GM19351 (cell line): ENCODE results near the gene SPTBN5.

Experiments used
- ATAC-seq: cut with Tn5 transposase; IDR thresholded peaks from one replicate; pipeline ENCODE4 v1.9.1; 2021; ENCODE audit warnings: mild to moderate bottlenecking, moderate library complexity; ENCODE audit not compliant: unreplicated experiment

SPTBN5 gene

DNA sequence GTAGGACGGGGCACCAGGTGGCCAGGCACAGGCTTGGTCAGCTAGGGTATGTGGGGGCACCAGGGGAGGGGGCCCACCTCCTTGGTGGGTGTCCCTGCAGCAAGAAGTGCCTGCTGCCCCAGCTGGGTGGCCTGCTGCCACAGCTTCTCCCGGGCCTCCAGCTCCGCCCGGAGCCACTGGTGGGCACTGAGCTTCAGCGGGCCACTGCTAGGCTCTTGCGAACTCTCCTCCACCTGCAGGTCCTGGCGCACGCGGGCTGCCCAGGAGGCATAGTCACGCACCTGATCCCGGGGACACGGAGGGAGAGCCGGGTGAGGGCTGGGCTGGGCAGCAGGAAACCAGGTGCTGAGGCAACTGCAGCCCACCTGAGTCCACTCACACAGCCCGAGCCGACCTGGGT is 25.5 kb downstream of the SPTBN5 start:
- no peak for ATAC-seq

DNA sequence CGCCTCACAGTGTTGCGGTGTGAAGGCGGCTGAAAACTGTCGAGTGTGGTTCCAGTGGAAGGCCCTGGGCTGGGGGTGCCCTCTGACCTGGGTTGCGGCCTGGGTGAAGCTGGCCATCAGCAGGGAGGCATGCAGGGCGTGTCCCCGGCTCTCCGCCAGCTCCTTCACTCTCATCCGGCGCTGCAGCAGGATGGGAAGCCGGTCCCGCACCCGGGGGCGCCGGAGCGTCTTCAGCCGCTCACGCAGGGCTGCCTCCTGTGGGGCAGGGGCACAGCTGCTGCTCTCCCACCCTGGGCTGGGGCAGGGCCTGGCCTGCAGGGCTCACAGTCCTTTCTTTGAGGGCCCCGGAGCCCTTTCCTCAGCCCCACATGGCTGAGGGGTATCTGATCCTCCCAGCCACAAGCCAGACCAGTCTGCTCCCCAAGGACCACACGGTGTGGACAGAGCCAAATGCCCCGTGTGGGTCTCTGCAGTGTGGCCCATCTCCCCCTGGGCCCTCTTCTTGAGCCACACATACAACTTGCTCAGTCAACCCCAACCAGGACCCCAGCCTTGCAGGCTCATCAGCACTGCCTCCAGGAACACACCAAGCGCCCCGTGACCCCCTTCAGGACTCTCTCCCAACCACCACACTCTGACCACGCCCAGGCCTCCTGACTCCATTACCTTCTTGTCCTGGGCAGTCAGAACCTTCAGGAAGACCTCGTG is 26.8 kb downstream of the SPTBN5 start:
- no peak for ATAC-seq

DNA sequence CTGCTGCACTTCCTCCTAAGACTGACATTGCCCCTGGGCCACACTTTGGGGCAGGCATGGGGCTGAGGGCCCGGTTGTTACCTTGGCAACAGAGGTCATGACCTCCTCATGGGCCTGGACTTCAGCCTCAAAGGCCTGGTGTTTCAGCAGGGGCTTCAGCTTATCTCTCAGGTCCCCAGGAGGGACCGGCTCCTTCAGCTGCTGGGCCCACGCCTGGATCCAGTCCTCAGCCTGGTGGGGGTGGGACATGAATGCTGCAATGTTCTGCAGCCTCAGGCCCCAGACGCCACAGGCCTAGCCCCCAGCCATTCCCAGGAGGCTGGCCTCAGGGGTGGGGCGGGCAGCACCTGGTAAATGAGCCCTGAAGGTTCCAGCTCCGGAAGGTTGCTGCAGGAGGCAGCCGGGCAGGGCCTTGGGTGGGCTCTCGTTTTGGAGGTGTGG is 27.6 kb downstream of the SPTBN5 start:
- no peak for ATAC-seq

DNA sequence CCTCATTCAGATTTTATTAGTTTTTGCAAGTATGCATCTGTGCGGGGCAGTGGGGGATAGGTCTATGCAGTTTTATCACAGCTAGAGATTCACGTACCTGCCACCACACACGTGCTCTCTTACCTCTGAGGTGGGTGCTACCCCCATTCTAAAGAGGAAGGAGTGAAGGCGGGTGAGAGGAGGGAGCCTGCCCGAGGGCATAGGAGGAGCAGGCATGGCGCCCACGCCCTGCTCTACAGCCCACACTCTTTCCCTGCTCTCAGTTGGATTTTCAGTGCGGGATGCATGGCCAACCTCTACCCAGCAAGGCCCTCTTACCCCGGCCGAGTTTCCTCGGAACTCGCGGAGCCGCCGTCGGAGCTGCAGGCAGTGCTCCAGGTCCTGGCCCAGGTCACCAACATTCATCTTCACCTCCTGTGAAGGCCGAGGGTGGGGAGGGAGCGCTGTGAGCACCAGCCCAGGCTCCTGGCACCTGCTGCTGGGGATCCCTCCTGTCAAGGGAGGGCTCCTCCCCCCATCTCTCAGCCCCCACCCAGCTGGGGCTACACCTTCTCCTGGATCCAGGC is 28.3 kb downstream of the SPTBN5 start:
- ATAC-seq = no peak

DNA sequence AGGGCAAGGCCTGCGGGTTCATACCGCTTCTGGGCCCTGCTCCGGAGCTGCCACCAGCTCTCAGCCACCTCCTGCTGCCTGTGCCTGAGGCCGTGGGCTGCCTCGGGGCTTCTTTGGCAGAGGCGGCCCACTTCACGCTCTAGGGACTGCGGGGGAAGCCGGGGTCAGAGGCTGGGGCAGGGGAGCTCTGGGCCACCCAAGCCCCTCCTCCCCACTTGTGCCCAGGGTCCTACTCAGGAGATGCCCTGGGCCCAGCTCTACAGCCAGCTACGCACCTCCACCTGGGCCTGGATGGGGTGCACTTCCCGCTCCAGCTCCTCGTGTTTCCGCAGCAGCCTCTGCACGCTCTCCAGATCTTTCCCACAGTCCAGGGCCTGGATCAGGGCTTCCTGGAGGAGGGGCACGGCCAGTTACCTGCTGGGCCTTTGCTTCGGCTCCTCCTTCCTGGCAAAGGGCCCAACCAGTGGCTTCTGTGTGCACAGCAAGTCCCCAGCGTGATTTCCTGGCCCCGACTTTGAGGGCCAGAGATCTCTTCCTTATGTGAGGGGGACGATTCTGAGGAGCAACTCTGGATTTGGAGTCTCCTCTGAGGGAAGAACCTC is 31.2 kb downstream of the SPTBN5 start:
- no peak for ATAC-seq

DNA sequence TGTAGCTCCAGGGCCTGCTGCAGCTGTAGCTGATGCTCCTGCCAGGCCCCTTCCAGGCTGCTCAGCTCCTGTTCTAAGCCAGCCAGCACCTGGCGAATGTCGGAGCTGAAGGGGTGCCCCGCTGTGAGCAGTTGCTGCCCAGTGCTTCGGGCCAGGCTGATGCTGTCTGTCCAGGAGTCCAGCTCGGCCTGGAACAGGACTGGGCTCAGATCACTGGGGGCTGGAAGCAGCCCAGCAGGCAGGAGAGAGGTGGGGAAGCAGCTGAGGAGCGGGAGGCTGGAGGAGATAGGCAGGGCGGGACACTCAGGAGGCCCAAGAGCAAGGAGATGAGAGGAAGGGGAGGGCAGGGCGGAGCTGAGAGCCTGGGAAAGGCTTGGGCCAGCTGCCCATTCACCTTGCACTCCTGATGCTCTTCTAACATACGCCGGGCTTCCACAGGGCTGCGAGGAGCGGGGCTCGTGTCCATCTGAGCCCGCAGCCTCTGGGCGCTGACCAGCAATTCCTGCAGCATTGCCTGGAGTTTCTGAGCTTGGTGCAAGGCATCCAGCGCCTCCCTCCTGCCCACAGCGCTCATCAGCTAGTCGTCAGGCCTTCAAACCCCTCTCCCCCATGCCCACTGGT is 32.0 kb downstream of the SPTBN5 start:
- no peak for ATAC-seq

DNA sequence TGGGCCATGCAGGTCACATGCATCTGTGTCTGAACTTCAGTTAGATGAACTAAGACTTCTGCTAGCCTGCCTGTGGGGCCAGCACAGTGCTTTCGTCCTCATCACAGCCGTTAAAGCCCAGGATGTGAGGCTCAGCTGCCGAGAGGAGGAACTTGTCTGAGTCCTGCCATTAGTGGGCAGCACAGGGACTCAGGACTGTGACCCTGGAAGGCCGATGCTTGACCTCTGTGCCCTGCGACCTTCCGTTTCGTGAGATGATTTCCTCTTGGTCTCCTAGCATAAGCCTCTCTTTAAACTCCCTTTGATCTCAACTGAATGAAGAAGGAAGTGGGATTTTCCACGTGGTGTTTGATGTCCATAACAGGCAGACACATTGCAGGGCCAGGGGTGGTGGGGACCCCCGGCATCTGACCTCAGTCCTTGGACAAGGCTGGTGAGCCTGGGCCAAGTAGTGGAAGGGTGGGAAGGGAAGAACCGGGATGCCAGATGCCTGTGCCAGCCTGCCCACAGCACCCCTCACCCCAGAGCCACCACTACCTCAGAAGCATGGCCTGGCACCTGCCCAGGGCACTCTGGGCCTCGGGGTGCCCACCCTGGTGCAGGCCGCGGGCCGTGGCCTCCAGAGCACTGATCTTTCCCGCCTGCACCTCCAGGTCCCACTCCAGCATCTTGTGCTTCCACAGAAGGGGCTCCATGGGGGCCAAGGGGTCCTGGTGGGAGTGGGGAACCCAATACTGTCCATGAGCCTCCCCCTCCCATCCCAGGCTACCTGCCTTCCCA is 33.6 kb downstream of the SPTBN5 start:
- no peak for ATAC-seq

DNA sequence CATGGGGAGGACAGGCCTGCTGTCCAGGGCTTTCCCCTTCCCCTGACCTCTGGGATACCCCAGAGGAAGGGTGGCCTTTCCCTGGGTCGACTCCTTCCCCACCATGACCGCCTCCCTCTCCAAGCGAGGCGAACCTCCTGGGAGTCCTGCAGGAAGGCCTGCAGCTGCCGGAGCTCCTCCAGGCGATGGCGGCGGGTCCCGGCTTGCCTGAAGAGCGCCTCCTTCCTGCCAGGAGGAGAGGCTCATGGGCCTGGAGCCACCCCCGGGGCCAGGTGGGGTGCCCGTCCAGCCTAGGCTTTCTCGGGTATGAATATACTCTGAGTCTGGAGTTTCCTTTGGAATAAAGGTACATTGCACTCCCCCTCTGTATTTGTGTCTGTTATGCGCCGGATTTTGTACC is 35.1 kb downstream of the SPTBN5 start:
- ATAC-seq = no peak

DNA sequence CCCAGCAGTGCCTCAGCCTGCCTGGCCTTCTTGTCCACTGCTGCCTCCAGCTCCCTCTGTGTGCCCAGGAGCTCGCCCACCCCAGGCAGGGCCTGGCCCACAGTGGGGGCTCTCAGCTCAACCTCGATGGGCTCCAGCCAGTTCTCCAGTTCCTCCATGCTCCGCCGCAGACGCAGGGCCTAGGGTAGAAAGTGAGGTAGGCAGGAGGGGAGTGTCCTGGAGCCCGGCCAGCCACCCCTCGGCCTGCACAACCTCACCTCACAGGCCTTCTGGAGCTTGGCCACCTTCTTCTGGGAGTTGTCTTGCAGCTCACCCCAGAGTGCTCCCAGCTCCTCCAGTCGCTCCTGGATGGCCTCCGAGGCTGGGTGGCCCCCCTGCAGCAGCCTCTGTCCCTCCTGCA is 36.5 kb downstream of the SPTBN5 start:
- ATAC-seq = no peak

DNA sequence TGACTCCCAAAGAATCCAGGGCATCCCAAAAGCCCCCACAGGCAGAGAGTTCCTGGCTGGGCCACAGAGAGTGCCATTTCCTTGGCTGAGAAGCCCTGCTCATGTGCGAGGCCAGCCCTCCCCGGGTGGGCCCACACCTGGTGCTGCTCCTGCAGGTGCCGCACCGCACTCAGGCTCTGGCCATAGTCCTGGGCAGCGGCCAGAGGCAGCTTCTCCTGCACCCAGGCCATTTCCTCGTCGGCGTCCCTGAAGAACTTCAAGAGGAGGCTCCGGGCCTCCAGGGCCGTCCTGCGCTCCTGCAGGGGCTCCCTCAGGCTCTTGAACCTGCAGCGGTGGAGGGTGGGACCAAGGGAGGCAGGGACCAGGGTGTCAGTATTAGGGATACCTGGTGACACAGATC is 37.1 kb downstream of the SPTBN5 start:
- ATAC-seq = no peak

DNA sequence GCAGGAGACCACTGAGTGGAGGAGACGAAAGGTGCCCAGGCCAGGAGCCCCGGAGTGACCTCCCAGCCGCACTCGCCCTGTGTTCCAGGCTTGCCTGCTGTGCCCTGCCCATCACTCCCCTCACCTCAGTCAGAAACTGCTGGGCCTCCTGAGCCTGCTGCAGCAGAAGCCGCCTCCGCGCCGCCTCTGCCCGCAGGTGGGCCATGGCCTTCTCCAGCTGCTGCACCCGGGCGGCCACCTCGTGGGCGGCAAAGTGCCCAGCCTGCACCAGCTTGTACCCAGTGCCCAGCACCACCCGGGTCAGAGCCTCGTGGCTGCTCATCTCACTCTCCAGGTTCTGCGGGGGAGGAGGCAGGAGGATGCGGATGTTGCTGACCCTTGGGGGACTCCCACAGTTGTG is 37.6 kb downstream of the SPTBN5 start:
- ATAC-seq = no peak

DNA sequence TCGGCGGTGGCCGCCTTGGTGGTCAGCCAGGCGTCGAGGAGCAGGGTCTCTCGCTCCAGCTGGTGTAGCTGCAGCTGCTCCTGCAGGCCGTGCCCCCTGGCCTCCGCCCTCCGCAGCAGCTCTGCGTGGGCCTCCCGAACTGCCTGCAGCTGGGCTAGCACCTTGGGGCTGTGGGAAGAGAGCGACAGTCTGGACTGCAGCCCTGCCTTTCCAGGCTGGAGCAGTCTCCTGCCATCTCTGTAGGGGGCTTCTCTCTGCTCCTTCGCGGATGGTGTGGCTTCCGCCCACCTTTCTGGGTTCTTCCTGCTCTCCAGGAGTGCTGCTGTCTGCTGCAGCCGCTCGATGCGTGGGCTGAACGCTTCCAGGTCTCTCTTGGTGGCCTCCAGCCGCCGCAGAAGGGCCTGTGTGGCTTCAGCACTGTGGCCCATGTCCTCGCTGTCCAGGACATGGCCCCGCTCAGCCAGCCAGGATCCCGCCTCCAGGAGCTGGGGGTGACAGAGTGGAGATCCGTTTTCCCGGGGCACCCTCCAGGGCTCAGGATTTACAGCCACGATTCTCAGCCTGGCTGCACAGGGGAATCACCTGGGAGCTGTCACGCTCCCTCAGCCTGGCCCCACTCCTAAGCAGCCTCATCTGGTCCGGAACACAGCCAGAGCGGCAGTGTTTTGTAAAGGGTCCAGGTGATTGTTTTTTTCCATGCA is 38.4 kb downstream of the SPTBN5 start:
- ATAC-seq = no peak

DNA sequence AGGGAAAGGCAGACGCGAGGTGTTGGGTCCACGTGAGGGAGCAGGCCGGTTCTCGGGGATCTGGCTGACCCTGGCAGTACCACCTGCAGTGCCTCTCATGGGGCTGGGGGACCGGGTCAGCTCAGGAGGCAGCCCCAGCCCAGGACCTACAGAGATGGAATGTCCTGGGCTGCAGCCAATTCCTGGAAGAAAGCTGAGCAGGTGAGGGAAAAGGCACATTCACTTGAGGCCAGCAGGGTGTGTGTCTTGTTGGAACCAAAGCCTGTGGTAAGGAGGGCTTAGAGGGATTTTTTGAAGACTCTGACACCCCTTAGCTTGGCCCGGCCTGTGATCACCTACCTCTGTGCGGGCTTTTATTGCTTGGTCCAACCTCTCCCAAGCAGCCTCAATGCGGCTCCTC is 39.4 kb downstream of the SPTBN5 start:
- ATAC-seq = no peak

DNA sequence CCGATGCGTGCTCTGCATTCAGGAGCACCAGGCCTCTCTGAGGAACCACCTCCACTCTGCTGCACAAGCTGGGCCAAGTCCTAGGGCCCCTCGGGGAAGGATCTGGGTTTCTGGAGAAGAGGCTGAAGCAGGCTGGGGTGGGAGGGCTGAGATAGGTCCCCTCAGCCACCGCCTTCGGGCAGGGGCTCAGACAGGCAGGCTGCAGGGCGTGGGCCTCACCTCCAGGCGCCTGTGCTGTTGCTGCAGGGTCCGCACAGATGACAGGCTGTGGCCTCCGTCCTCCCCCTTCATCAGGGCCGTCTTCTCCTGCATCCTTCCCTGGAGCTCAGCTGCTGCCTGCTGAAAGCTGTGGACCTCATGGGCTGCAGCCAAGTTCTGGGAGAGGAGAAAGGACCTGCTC is 40.0 kb downstream of the SPTBN5 start:
- no peak for ATAC-seq

DNA sequence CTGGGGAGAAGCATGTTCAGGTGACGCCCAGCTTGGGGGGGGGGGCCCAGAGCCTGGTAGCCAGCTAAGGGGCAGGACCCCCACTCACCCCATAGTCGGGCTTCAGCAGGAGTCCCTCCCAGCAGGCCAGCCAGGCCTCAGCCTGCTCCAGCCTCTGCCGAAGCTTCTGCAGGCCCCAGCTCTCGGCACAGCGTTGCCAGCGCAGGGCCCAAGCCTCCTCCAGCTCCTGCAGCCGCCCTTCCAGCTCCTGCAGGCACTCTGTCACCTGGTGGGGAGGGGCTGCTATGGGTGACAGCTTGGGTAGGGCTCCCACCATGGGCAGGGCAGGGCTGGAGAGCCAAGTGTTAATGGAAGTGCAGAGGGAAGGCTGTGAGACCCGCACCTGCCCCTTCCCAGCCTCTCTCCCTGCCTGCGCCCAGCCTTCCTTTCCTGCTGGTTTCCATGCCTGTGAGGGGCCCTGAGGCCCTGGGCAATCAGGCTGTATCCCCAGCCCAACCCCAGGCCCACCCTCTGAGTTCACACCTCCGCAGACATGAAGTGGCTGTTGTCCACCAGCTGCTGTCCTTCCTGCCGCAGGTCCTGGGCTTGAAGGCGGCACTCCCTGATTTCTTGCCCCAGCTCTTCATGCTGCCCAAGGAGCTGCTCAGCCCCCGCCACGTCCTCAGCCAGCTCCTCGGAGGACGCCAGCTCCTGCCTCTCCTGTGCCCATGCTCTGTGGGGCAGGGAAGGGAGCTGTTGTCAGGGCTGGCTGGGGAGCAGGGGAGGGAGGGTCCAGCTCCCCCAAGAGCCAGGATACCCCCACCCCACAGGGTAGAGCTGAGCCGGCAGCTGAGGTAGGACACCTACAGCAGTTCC is 40.9 kb downstream of the SPTBN5 start:
- ATAC-seq = no peak

DNA sequence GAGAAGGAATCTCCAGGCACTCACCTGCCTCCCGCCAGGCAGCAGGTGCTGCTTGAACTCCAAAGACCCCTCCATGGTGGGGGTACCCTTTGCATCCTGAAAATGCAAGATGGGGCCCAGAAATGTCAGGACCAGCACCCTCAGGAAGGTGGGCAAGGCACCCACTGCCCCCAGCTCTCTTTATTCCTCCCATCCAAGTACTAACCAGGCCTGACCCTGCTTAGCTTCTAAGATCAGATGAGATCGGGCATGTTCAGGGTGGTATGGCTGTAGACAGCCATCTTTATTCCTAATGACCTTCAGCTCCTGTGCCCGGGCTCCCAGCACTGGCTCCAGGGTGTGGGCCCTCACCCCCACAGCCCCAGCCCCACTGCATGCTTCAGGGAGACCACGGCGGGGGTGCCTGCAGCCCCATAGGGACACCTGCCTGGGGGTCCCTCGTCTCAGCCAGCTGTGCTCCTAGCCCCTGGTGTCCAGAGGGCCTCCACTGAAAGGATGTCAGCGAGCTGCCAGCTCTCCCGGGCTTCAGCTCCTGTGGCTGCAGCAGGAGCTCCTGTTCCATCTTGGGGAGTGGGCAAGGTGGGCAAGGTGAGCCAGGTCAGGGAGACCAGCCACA is 42.0 kb downstream of the SPTBN5 start:
- ATAC-seq = no peak

DNA sequence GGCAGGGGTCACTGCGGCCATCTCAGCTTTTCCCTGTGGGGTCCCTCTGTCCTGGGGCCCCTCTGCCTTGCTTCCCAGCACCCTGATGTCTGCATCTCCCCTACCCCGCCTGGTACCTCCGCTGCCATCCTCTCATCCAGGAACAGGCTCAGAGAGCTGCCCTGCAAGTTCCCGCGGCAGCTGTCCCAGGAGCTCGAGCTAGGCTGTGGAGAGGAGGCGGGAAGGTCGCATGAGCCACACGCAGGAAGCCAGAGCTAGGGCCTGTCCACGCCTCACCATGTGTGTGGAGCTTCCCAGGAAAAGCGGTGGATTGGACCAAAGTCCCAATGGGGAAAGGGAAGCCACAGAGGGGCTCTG is 42.7 kb downstream of the SPTBN5 start:
- ATAC-seq = no peak

DNA sequence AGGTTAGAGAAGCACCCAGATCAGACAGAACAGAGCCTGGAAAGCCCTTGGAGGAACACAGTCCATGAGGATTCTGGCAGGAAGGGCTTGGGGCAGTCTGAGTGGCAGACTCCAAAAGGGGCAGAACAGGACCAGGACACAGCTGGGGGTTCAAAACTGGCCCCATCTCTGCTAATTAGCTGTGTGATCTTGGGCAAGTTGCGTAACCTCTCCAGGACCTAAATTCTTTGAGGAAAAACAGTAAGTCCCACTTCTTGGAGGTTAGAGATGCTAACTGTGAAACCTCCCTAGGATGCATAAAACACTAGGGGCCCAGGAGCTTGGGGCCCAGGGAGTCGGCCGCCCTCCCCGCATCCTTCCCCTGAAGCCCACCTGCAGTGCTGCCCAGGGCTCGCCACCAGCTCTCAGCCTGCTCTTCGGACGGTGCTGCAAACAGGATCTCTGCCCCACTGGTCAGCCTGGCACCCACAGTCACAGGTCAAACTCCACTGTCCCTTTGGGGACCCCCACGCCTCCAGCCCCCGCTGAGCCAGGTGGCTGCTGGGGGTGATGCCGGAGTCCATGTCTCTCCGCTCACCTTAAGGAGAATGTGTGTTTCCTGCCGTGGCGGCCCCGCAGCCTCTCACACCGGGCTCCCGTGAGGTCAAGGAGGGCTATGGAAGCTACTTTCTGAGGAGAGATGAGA is 43.2 kb downstream of the SPTBN5 start:
- no peak for ATAC-seq

DNA sequence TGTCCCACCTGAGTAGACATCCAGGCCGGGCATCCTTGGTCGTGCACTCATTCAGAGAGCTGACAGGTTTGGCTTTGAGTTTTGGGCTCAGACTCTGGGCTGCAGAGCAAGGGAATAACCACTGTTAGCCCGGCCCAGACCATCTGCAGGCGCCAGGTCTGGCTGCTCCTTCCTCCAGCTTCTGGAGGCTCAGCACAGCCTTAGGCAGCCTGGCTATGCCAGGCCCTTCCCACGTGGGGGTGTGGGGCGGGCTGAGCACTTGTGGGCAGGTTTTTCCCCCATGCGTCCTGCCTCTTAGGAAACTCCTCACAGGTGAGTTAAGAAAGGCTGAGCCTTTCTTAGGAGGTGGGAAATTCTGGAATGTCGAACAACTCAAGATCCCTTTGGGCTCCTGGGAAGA is 44.0 kb downstream of the SPTBN5 start:
- ATAC-seq = no peak
